HG03439 (cell line): ENCODE data around the gene FAAP24.
"Not testable (repeated sequence)": the region's sequence is repeated elsewhere in the genome, so short reads cannot be mapped to it uniquely, and the experiment has no call there.

Experiments
- ATAC-seq: cut with Tn5 transposase; IDR thresholded peaks from one replicate; pipeline ENCODE4 v1.9.1; 2021; ENCODE audit warnings: mild to moderate bottlenecking, moderate library complexity; ENCODE audit not compliant: unreplicated experiment

Gene FAAP24

DNA sequence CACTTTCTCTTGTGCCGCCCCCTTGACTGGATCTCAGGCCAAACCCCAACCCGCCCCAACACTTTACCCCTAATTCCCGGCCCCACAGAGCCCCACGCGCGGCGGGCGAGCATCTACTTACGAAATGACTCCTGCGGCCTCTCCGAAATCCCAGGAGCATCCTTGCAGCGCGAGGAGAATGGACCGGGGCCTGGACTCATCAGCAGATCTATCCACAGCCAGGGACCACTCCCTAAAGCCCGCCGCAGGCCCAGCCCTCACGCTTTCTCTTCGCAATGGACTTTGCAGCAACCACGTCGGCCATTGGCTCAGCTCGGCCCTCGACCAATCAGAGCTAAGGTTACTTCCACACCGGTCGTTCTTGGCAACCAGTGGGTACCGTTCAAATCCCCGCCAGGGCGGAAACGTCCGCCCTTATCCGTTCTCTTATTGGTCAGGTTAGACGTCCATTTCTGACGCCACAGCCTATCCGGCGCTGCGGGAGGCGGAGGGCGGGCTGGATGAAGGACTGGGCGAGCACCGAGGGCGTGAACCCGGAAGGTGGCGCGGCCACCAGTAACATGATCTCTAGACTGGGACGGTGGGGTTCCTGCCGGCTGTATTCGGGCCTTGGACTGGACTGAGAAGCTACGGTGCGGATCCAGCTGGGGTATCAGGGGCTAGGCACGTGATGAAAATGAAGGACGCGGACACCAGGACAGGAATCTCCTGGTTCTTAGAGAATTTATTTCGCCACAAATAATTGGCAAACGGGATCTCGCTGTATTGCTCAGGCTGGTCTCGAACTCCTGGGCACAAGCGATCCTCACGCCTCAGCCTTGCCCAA is at the start of gene FAAP24, which contains the start of gene CEP89:
Gene FAAP24, plus strand, starts transcription at position 528 of the 826 bp plus-strand sequence. CDS start 955 bp downstream, outside the sequence.
Gene CEP89, minus strand, starts transcription at position 244 of the 826 bp plus-strand sequence. Its CDS starts 84 bp downstream, at position 160.
- peak; percentile 99 for ATAC-seq

- ATAC-seq: no peak
Measured at GRCh38 chr19:32924200-32924599, 47.8 kb upstream of the FAAP24 start.

- no peak for ATAC-seq
Measured at GRCh38 chr19:32928806-32929205, 43.2 kb upstream of the FAAP24 start.

DNA sequence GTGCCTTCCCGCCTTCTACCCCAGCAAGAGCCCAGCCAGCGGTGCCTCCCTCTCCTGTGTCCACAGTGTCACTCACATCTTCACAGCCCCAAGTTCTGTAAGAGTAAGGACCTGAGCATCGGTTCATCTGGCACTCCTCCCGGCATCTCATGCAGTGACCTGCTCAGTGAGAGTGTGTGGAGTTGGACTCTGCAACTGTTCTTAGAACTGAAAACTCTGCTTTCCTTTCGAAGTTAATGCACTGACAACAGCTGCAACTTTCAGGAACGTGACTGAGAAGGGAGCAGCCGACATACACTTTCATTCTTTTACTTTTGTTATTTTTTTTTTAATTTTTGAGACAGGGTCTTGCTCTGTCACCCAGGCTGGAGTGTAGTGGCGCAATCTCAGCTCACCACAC is 41.5 kb upstream of the FAAP24 start:
- no peak for ATAC-seq

GRCh38 chr19:32933571-32933970 is 38.5 kb upstream of the FAAP24 start:
- no peak for ATAC-seq

GRCh38 chr19:32935629-32936028 is 36.4 kb upstream of the FAAP24 start:
- ATAC-seq: no peak

GRCh38 chr19:32936065-32936464 is 36.0 kb upstream of the FAAP24 start:
- no peak for ATAC-seq

DNA sequence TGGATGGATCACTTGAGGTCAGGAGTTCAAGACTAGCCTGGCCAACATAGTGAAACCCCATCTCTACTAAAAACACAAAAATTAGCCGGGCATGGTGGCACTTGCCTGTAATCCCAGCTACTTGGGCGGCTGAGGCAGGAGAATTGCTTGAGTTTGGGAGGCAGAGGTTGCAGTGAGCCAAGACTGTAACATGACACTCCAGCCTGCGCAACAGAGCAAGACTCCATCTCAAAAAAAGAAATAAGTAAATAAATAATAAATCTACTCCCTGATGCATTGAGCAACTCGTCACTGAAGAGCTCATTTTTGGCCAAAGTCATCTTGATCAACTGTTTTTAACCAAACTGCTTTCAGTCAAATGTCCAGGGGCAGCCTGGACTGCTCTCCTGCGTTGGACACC is 30.8 kb upstream of the FAAP24 start:
- not testable (repeated sequence) for ATAC-seq

- no peak for ATAC-seq
Measured at GRCh38 chr19:32945260-32945659, 26.8 kb upstream of the FAAP24 start.

- no peak for ATAC-seq
Measured at GRCh38 chr19:32966750-32967149, 5.3 kb upstream of the FAAP24 start.

DNA sequence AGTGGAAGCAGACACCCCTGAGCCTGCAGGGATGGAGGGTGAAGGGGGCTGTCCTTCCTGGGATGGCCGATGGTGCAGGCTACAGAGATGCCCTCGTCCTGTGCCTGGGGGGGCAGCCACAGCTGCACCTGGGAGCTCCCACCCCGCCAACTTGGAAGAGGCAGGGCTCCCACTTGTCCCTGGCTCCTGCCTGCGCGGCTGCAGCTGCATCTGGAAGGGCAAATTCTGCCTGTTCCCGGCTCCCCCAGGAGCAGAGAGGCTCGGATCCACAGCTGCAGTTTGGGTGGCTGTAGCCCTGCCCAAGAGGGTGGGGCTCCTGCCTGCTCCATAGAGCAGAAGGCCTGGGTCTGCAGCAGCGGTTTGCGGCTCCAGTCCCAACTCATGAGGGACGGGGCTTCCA is 2.5 kb upstream of the FAAP24 start:
- ATAC-seq: no peak

DNA sequence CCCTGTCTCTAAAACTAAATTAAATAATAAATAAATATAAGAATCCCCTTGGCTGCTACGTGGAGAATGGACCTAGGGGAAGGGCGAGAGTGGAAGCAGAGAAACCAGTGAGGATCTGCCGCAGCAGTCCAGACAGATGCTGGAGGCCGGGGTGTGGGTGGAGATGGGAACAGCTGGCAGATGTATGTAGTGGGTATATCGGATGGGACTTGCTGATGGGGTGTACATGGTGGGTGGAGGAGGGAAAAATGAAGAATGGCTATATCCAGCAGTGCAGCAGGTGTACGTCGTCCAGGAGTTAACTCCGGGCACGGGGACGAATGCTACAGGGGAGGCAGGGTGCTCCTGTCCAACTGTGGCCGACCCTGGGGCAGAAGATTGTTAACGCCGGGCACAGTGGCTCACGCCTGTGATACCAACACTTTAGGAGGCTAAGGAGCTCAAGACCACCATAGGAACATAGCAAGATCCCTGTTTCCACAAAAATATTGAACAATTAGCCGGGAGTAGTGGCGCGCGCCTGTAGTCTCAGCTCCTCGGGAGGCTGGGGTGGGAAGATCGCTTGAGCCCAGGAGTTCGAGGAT is 938 bp upstream of the FAAP24 start:
- no peak for ATAC-seq

DNA sequence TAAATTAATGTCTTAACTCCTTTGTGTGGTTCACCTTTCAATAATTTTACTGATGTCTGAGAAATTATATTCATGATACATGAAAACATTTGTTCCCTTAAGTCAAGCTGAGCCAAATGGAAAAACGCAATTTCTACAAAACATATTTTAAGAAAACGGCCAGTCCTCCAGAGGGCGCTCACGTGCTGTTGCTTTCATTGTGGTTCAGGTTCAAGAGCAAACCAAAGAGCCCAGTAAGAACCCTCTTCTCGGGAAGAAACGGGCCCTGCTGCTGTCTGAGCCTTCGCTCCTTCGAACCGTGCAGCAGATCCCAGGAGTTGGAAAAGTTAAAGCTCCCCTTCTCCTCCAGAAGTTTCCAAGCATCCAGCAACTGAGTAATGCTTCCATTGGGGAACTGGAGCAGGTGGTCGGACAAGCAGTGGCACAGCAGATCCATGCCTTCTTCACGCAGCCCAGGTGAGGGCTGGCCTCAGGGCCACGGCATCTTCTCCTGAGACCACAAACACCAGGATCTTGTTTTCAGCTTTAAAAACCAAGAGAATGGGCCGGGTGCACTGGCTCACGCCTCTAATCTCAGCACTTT is 4.3 kb downstream of the FAAP24 start:
- no peak for ATAC-seq

DNA sequence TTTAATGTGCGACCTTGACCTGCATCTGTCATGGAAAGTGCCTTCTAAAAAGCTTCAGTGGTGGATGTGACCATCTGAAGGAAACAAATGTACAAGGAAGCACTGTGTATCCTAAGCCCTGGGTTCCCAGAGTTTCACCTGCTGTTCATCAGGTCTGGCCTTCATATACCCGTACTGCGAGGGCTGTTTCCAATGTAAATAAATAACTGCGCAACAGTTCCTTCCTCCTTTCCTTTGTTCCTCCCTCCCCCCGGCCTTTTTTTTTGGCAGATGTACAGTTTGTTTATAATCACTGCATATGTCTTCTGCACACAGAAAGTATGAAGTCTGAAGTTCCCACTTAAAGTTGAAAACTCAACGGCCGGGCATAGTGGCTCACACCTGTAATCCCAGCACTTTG is 5.2 kb downstream of the FAAP24 start:
- ATAC-seq: no peak

- not testable (repeated sequence) for ATAC-seq
Measured at GRCh38 chr19:32977813-32978212, 5.8 kb downstream of the FAAP24 start.

GRCh38 chr19:32979807-32980206 is 7.8 kb downstream of the FAAP24 start:
- ATAC-seq: not testable (repeated sequence)

DNA sequence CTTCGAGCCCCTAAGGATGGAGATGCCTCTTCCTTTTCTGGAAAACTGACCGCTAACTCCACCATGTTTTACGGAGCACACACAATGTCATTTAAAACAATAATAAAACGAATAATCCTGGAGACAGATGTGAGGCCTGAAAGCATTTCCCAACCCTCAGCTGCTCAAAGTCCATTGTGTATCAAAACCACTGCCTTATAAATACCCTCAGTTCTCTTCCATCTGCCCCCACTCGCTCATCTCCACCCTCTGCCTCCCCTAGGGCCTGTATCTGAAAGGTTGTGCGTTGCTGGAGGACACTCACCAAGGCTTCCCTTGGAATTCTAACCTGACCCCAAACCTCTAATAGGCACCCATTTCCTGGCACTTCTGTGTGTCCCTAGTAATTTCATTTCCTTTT is 10.4 kb downstream of the FAAP24 start:
- ATAC-seq: not testable (repeated sequence)

DNA sequence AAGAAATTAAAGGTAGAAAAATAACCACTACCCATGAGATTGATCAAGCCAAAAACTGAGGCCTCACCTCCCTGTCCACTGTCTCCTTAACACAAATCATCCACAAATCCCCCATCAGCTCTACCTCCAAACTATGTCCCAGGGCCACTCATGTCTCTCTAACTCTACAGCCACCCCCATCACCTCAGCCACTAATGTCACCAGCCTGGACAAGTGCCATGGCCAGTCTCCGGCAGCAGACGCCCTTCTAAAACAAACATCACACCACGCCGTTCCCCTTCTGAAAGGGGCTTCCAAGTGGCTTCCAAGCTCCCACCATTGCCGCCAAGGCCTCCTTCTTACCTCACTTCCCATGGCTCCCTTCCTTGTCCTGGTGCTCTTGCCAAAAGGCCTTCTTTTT is 16.2 kb downstream of the FAAP24 start:
- not testable (repeated sequence) for ATAC-seq

DNA sequence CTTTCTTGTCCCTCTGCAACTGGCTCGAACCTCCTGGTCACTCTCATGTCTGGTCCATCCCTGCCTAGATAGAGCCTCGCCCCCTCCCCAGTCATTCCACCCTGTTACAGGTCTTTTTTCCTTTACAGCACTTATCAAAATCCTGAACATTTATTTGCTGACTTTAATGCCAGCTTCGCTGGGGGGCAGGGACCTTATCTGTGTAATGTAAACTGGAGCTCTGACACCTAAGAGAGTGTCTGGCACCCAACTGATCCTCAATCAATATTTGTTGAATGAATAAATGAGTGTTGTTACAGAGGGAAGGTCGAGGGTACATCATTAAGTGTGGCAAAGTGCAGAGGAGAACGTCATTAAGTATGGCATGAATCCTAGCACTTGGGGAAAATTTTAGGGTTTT is 16.7 kb downstream of the FAAP24 start:
- ATAC-seq: no peak

GRCh38 chr19:32995966-32996365 is 23.9 kb downstream of the FAAP24 start:
- not testable (repeated sequence) for ATAC-seq

DNA sequence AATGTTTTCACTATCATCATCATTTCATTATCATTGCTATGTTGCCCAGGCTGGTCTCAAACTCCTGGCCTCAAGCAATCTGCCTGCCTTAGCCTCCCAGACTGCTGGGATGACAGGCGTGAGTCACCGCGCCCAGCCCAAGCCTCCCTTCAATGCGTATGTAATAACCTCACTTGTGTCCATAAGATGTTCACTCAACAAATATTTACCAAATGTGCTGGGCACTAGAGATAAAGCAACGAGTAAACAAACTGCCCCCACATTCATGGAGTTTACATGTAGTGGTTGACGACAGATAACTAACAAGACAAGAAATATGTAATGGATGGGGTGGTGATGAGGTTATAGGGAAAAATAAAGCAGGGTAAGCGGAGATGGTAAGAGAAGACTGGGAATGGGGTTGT is 25.0 kb downstream of the FAAP24 start:
- not testable (repeated sequence) for ATAC-seq
